Inflammatory macrophage treated with lipopolysaccharide for 1 hour (primary cell): ENCODE results near the gene CSNK1D.
A peak's percentile ranks its signal among the peaks of the same experiment; 100 is the strongest.
"Not testable (repeated sequence)": the region's sequence is repeated elsewhere in the genome, so short reads cannot be mapped to it uniquely, and the experiment has no call there.

Experiments
- DNase-seq, 2 donors: peaks; one replicate each; pipeline ENCODE4 v3.0.0-alpha.2; 2020 to 2022

The CSNK1D gene

GRCh38 chr17:82272495-82273326 is 789 bp downstream of the CSNK1D start:
- peak in 1 of 2 donors; percentile 25 for DNase-seq

DNA sequence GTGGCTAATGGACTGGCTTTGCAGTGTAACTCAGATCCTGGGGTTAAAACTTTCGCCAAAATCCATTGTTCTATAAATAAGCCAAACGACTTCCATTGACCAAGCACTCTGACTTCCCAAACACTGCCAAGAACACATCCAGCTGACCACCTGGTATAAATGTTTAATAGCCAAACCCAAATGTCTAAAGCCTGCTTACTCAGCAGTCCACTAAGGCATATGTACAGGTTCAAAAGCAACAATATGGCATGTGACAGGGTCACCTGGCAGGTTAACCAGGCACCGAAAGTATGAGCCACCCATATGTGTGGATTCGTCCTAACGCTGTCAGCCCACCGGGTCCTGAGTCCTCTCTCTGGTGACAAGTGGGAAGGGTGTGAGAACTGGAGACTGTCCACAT is 2.1 kb downstream of the CSNK1D start:
- no peak for DNase-seq

- DNase-seq, result no peak
Measured at GRCh38 chr17:82270651-82271050, 2.8 kb downstream of the CSNK1D start.

- DNase-seq, result no peak
Measured at GRCh38 chr17:82269882-82270500, 3.5 kb downstream of the CSNK1D start.

GRCh38 chr17:82269138-82269881 is 4.2 kb downstream of the CSNK1D start:
- DNase-seq, result no peak

GRCh38 chr17:82267575-82268379 is 5.7 kb downstream of the CSNK1D start:
- peak; percentile 90 to 92 for DNase-seq

- no peak for DNase-seq
Measured at GRCh38 chr17:82266142-82266541, 7.4 kb downstream of the CSNK1D start.

- no peak for DNase-seq
Measured at GRCh38 chr17:82263641-82264040, 9.9 kb downstream of the CSNK1D start.

DNA sequence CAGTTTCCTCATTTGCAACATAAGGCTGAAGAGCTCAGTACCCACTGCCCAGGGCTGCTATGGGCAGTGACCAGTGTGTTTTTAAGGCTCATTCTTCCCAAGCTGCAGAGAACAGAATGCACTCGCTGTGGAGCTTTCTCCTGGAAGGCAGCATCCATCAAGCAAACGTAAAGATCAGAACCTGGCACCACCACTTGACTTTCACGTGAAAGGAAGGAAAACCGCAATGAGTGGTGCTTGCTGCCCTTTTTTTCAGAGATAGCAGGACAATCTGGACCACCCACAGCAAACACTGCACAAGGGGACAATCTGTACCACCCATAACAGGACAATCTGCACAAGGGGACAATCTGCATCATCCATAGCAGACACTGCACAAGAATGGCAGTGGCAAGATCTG is 11.2 kb downstream of the CSNK1D start:
- DNase-seq, result no peak

GRCh38 chr17:82259972-82260961 is 13.2 kb downstream of the CSNK1D start:
- DNase-seq, result not testable (repeated sequence)

DNA sequence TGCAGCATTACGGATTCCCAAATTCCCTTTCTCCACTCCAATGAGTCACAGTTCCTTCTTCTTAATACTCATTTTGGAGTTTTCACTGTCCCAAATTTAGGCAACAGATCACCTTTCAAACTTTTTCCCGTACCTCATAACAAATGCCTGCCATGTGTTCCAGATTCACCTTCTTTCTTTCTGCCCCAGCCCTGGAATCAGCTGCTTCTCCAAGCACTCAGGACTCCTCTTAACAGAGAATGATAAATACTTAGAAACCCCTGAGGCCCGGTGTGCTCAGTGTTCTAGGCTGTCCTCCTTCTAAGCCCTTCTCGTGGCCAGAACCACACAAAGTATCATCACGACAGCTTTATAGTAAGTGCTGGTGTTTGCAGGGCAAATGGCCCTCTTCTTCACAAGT is 14.9 kb downstream of the CSNK1D start:
- no peak for DNase-seq

DNA sequence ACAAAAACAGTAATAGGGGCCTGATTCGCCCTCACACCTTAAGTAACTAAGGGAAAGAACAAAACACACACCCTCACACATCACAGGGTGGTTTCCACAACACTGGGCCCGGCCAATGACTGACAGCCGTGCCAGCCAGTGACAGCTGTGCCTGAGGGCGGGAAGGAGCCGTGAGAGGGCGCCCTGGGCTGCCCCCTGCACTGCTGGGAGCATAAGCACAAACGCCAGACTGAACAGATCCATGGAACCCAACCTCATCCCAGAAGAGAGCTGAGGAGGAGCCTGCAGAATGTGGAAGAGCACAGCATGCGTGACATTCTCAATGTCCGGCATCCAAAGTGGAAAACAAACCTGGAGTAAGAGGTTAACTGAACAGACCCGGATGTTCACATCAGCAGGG is 16.0 kb downstream of the CSNK1D start:
- DNase-seq, result peak in 1 of 2 donors; percentile 32

GRCh38 chr17:82256242-82256885 is 17.1 kb downstream of the CSNK1D start:
- DNase-seq, result no peak

DNA sequence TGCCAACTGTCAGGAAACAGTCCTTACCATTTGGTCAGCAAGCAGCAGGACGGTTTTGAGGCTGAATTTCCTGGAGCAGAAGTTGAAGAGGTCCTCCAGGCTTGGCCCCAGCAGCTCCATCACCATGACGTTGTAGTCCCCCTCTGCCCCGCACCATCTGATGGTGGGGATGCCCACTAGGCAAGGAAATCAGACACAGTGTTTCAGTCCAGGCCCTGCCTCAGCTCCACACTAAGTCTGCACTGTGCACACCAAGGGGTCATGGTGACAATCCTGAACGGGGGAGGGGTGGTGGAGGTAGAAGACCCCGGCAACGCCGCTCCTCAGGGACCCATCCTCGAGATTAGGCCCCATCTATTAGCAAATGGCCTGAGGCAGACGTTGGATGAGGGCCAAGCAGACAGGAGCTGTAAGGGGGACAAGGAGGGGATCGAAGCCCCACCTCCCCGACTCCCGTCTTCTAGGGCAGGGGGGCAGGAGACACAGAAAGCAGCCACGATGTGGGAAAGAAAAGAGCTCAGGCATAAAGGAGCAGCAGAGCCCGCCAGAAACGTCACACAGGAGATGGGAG is 18.0 kb downstream of the CSNK1D start:
- DNase-seq, result no peak

DNA sequence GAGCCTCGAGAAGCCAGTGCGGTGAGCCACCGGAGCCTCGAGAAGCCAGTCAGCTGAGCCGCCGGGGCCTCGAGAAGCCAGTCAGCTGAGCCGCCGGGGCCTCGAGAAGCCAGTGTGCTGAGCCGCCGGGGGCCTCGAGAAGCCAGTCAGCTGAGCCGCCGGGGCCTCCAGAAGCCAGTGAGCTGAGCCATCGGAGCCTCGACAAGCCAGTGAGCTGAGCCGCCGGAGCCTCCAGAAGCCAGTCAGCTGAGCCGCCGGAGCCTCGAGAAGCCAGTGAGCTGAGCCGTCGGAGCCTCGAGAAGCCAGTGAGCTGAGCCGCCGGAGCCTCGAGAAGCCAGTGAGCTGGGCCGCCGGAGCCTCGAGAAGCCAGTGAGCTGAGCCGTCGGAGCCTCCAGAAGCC is 18.8 kb downstream of the CSNK1D start:
- DNase-seq, result not testable (repeated sequence)

DNA sequence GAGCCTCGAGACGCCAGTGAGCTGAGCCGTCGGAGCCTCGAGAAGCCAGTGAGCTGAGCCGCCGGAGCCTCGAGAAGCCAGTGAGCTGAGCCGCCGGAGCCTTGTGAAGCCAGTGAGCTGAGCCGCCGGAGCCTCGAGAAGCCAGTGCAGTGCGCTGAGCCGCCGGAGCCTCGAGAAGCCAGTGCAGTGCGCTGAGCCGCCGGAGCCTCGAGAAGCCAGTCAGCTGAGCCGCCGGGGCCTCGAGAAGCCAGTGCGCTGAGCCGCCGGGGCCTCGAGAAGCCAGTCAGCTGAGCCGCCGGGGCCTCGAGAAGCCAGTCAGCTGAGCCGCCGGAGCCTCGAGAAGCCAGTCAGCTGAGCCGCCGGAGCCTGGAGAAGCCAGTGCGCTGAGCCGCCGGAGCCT is 19.4 kb downstream of the CSNK1D start:
- not testable (repeated sequence) for DNase-seq

DNA sequence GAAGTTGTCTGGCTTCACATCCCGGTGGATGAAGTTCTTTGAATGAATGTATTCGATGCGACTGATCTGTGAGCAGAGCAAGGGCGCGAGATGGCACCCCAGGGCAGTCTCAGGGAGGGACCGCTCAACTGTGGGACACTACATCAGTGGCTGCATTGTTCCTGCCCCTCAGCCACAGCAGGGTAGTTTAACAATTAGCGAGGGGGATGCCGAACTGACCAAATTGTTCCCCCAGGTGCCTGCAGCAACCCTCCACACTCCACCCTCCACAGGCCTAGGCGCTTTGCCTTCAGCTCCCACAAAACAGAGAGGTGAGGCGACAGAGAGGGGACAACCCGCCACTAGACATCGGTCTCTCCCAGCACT is 20.3 kb downstream of the CSNK1D start:
- no peak for DNase-seq

DNA sequence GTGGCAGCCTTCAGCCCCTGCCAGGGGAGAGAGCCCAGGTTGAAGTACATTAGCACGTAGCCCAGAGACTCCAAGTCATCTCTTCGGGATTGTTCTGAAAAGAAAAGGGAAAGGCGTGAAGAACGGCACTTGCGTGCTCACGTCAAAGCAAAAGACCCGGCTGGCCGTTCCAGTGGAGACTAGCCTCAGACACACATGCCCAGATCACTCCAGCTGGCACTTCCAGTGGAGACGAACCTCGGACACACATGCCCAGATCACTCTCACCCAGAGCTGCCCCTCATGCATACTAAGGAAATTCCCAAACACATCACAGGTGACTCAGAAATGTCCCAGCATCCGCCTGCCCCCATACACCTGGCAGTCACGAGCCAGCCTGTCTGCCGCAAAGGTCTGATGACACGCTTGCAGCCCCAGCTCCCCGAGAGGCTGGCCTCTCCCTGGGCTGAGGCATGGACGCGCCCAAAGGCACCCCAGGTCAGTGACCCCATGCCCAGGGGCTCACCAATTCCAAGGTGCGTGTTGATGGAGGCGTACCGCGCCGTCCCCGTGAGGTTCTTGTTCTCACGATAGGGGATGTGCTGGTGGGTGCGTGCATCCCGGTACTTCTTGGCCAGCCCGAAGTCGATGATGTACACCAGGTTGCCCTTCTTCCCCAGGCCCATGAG is 20.9 kb downstream of the CSNK1D start:
- no peak for DNase-seq

GRCh38 chr17:82250868-82251500 is 22.5 kb downstream of the CSNK1D start:
- no peak for DNase-seq
